Left ventricle myocardium inferior (tissue), 1 donor: ENCODE measurements around the gene SOX13. TPM values are rescaled to one million over a fixed set of nuclear protein-coding genes. Genes with fewer than 3 reads are reported as not detected.
"Not testable (repeated sequence)": the region's sequence is repeated elsewhere in the genome, so short reads cannot be mapped to it uniquely, and the experiment has no call there.

ENCODE experiments used
- DNase-seq: peaks from one replicate; pipeline ENCODE4 v3.0.0-alpha.2; 2020
- H3K27ac ChIP-seq: fragments of 200-600 bp; replicated peaks from 2 replicates; pipeline ENCODE4 v1.8.0; 2021
- H3K27me3 ChIP-seq: fragments of 200-600 bp; 2 replicates; pipeline ENCODE4 v1.8.0; 2021; ENCODE audit warnings: low read depth
- H3K36me3 ChIP-seq: fragments of 200-600 bp; 2 replicates; pipeline ENCODE4 v1.8.0; 2021
- H3K4me1 ChIP-seq: fragments of 200-600 bp; 2 replicates; pipeline ENCODE4 v1.8.0; 2021
- H3K4me3 ChIP-seq: fragments of 200-600 bp; 2 replicates; pipeline ENCODE4 v1.8.0; 2021; ENCODE audit warnings: mild to moderate bottlenecking, moderate library complexity
- H3K9me3 ChIP-seq: fragments of 200-600 bp; replicated peaks from 2 replicates; pipeline ENCODE4 v1.8.0; 2021
- CTCF ChIP-seq: fragments of 200-600 bp; IDR thresholded peaks from 2 replicates; pipeline ENCODE4 v1.8.0; 2021; ENCODE audit warnings: antibody characterized with exemption, mild to moderate bottlenecking, borderline replicate concordance
- intact Hi-C: fragments of 100-400 bp; cut with micrococcal nuclease; formaldehyde crosslinking; loops from one replicate; pipeline ENCODE4 v1.11.0; 2022
- total RNA-seq: library from RNA; stranded (reverse); fragmentation: NEBNext Ultra II Directional; extraction: Animal tissue kit (Norgen Biotek cat#: 25700); gene quantifications from one replicate; pipeline ENCODE4 v1.2.1, GENCODE V29; 2021
- donor health status: DM: no; HTN: yes; CAD: no; lungs with severe emphysema.

The SOX13 gene
- total RNA-seq, 1 donor from 2014 or later: 13.1 TPM

- H3K9me3 ChIP-seq: no peaks in the 10 kb centered on the region
- intact Hi-C loops: no loop called here
- H3K4me1 ChIP-seq: peaks cover 99% of the 10 kb centered on the region
- DNase-seq: no peak
- no peaks in the 10 kb centered on the region for H3K36me3 ChIP-seq
- H3K27ac ChIP-seq: peak overlapping the region; percentile 86
- H3K27me3 ChIP-seq: no peaks in the 10 kb centered on the region
- peak overlapping the region; percentile 30 for H3K4me3 ChIP-seq
- TF ChIP-seq CTCF: no peak
Measured at GRCh38 chr1:204088596-204088995, 15.7 kb downstream of the SOX13 start.

- no peak for TF ChIP-seq CTCF
- peak overlapping the region; percentile 86 for H3K27ac ChIP-seq
- no peaks in the 10 kb centered on the region for H3K9me3 ChIP-seq
- H3K4me1 ChIP-seq: peaks cover 99% of the 10 kb centered on the region
- intact Hi-C loops: no loop called here
- H3K36me3 ChIP-seq: no peaks in the 10 kb centered on the region
- DNase-seq: no peak
- H3K4me3 ChIP-seq: peak overlapping the region; percentile 30
- no peaks in the 10 kb centered on the region for H3K27me3 ChIP-seq
Measured at GRCh38 chr1:204089044-204089751, 16.3 kb downstream of the SOX13 start.

GRCh38 chr1:204090132-204090531, 17.2 kb downstream of the SOX13 start:
- H3K36me3 ChIP-seq, H3K4me3 ChIP-seq, DNase-seq, H3K9me3 ChIP-seq, H3K27me3 ChIP-seq, intact Hi-C loops: not testable (repeated sequence)
- peaks cover 99% of the 10 kb centered on the region for H3K4me1 ChIP-seq
- peak overlapping the region; percentile 86 for H3K27ac ChIP-seq

GRCh38 chr1:204091066-204091465, 18.2 kb downstream of the SOX13 start:
- no peak for DNase-seq
- H3K27me3 ChIP-seq: no peaks in the 10 kb centered on the region
- peaks cover 99% of the 10 kb centered on the region for H3K4me1 ChIP-seq
- intact Hi-C loops: no loop called here
- no peak for TF ChIP-seq CTCF
- peak overlapping the region; percentile 86 for H3K27ac ChIP-seq
- H3K36me3 ChIP-seq: no peaks in the 10 kb centered on the region
- H3K9me3 ChIP-seq: no peaks in the 10 kb centered on the region
- no peak overlapping the region for H3K4me3 ChIP-seq

- H3K4me3 ChIP-seq: no peak overlapping the region
- no peaks in the 10 kb centered on the region for H3K36me3 ChIP-seq
- peak overlapping the region; percentile 86 for H3K27ac ChIP-seq
- H3K4me1 ChIP-seq: peaks cover 97% of the 10 kb centered on the region
- no peak for DNase-seq
- H3K9me3 ChIP-seq: no peaks in the 10 kb centered on the region
- intact Hi-C loops: no loop called here
- no peak for TF ChIP-seq CTCF
- H3K27me3 ChIP-seq: no peaks in the 10 kb centered on the region
Measured at GRCh38 chr1:204091787-204092312, 18.9 kb downstream of the SOX13 start.
